Gastroesophageal sphincter (tissue), 4 donors: ENCODE results near the gene LRRFIP1. TPM values are rescaled to one million over a fixed set of nuclear protein-coding genes. Genes with fewer than 3 reads are reported as not detected.

Experiments used
- ATAC-seq: fragments of 150-250 bp; one replicate; pipeline ENCODE4 v1.9.1; 2016; ENCODE audit warnings: mild to moderate bottlenecking, moderate library complexity
- H3K27ac ChIP-seq, 4 donors: fragments of 200-600 bp; sonication (generic) in 3 of 4; 1 replicate in 3 of 4; 2 replicates in 1 of 4; pipeline ENCODE4 v1.5.1; 2016 to 2019
- H3K27me3 ChIP-seq: fragments of 200-600 bp; sonication (generic); one replicate; pipeline ENCODE4 v1.5.1; 2019
- H3K36me3 ChIP-seq, 2 donors: fragments of 200-600 bp; sonication (generic); one replicate each; pipeline ENCODE4 v1.5.1; 2019; ENCODE audit warnings: control low read depth in 1 of 2
- H3K4me1 ChIP-seq, 3 donors: fragments of 200-600 bp; sonication (generic); 1 replicate in 2 of 3; 2 replicates in 1 of 3; pipeline ENCODE4 v1.5.1; 2016 to 2019; ENCODE audit warnings: control low read depth in 2 of 3
- H3K4me3 ChIP-seq, 2 donors: fragments of 200-600 bp; sonication (generic); one replicate each; pipeline ENCODE4 v1.5.1; 2019; ENCODE audit warnings: mild to moderate bottlenecking in 1 of 2, moderate library complexity in 1 of 2
- H3K9me3 ChIP-seq, 3 donors: fragments of 200-600 bp; sonication (generic); one replicate each; pipeline ENCODE4 v1.5.1; 2017 to 2019; ENCODE audit warnings: control low read depth in 2 of 3
- CTCF ChIP-seq, 4 experiments: fragments of 200-600 bp in 2 of 4; fragments of 450-650 bp in 2 of 4; sonication (generic) in 1 of 4; IDR thresholded peaks; one replicate each; pipeline ENCODE4 v1.5.1; 2017 to 2019; ENCODE audit warnings: antibody characterized with exemption in 4 of 4, mild to moderate bottlenecking in 2 of 4, moderate library complexity in 2 of 4
- EP300 ChIP-seq: sonication (generic); formaldehyde crosslinking; IDR thresholded peaks from one replicate; pipeline ENCODE4 v1.6.1; 2017; ENCODE audit warnings: antibody characterized with exemption, mild to moderate bottlenecking
- POLR2A ChIP-seq, 2 donors: fragments of 450-650 bp; IDR thresholded peaks; one replicate each; pipeline ENCODE4 v1.6.1; 2017; ENCODE audit warnings: antibody characterized with exemption in 2 of 2, mild to moderate bottlenecking in 2 of 2, moderate library complexity in 1 of 2
- POLR2AphosphoS5 ChIP-seq: sonication (generic); formaldehyde crosslinking; IDR thresholded peaks from one replicate; pipeline ENCODE4 v1.6.1; 2017; ENCODE audit warnings: antibody characterized with exemption
- WGBS, 2 donors: methylation state at CpG; one replicate each; pipeline ENCODE4 v1.1.5; 2018; ENCODE audit warnings: low coverage in 1 of 2; 5-methylcytosine and 5-hydroxymethylcytosine counted together
- total RNA-seq, 4 donors: library from RNA; depleted of rRNA; stranded (reverse); fragments of >200 nt; gene quantifications; one replicate each; pipeline ENCODE4 v1.1.0, GENCODE V29; 2016

Gene LRRFIP1
- total RNA-seq, 4 donors from 2014 or later: 164 to 225 (median 179) TPM

- Histone ChIP-seq H3K4me1 (no peaks in the 10 kb centered on the region), H3K27me3 (no peaks in the 10 kb centered on the region), H3K9me3 (peaks cover 0 to 2% (median 0%) of the 10 kb centered on the region in 3 donors), H3K27ac (no peak overlapping the region), H3K4me3 (no peak overlapping the region), H3K36me3 (peaks cover 0 to 6% of the 10 kb centered on the region in 2 donors)
- TF ChIP-seq POLR2AphosphoS5: no peak
- TF ChIP-seq EP300: no peak
- no peak for TF ChIP-seq CTCF (IDR thresholded peaks at IDR 0.05)
- TF ChIP-seq POLR2A (IDR thresholded peaks at IDR 0.05): no peak
- 70 to 75% methylated on average over 4 to 5 of the region's 6 CpGs for WGBS, 2 donors
- no peak for ATAC-seq
These were observed 164.8 kb downstream of the LRRFIP1 start for GRCh38 chr2:237791977-237792727.

GRCh38 chr2:237797253-237797652 is 169.9 kb downstream of the LRRFIP1 start:
- H3K27ac ChIP-seq: no peak overlapping the region
- 92 to 100% methylated on average over 3 of the region's 3 CpGs for WGBS, 2 donors
- no peaks in the 10 kb centered on the region for H3K4me1 ChIP-seq
- peaks cover 0 to 15% (median 0%) of the 10 kb centered on the region in 3 donors for H3K9me3 ChIP-seq
- H3K27me3 ChIP-seq: no peaks in the 10 kb centered on the region
- no peak for ATAC-seq
- H3K4me3 ChIP-seq: no peak overlapping the region
- H3K36me3 ChIP-seq: no peaks in the 10 kb centered on the region
- TF ChIP-seq EP300: no peak
- no peak for TF ChIP-seq POLR2AphosphoS5
- no peak for TF ChIP-seq CTCF (IDR thresholded peaks at IDR 0.05)
- no peak for TF ChIP-seq POLR2A (IDR thresholded peaks at IDR 0.05)

- TF ChIP-seq EP300 (no peak), POLR2A (IDR thresholded peaks at IDR 0.05) (no peak)
- peaks cover 0 to 15% (median 0%) of the 10 kb centered on the region in 3 donors for H3K9me3 ChIP-seq
- no peaks in the 10 kb centered on the region for H3K36me3 ChIP-seq
- no peak within 1 kb of the TSS for H3K27ac ChIP-seq
- ATAC-seq: no peak
- WGBS, 2 donors: 85% methylated on average over 11 of the region's 84 CpGs; no CpG with 5 or more reads in 1 of the 2 donors
- no peaks in the 10 kb centered on the region for H3K4me1 ChIP-seq
- no peaks in the 10 kb centered on the region for H3K27me3 ChIP-seq
- no peak within 1 kb of the TSS for H3K4me3 ChIP-seq
These were observed 171.1 kb downstream of the LRRFIP1 start, which contains the start of gene RBM44 for GRCh38 chr2:237798236-237799059. Gene RBM44, plus strand, starts transcription at chr2:237798779. Its CDS starts 14,831 bp downstream, at chr2:237813610.

- Histone ChIP-seq H3K36me3 (no peaks in the 10 kb centered on the region), H3K4me3 (no peak overlapping the region), H3K27ac (no peak overlapping the region), H3K27me3 (no peaks in the 10 kb centered on the region), H3K9me3 (peaks cover 0 to 15% (median 0%) of the 10 kb centered on the region in 3 donors), H3K4me1 (no peaks in the 10 kb centered on the region)
- 100% methylated on average over 1 to 2 of the region's 34 CpGs for WGBS, 2 donors
- no peak for TF ChIP-seq POLR2A (IDR thresholded peaks at IDR 0.05)
- ATAC-seq: no peak
These were observed 171.7 kb downstream of the LRRFIP1 start for GRCh38 chr2:237799060-237799428.

- H3K4me3 ChIP-seq: no peak overlapping the region
- no peaks in the 10 kb centered on the region for H3K36me3 ChIP-seq
- no peak for ATAC-seq
- peaks cover 0 to 15% (median 0%) of the 10 kb centered on the region in 3 donors for H3K9me3 ChIP-seq
- no peak overlapping the region for H3K27ac ChIP-seq
- TF ChIP-seq CTCF (IDR thresholded peaks at IDR 0.05) (no peak), POLR2A (IDR thresholded peaks at IDR 0.05) (no peak), POLR2AphosphoS5 (no peak), EP300 (no peak)
- H3K4me1 ChIP-seq: no peaks in the 10 kb centered on the region
- 86 to 94% methylated on average over 2 of the region's 2 CpGs for WGBS, 2 donors
- H3K27me3 ChIP-seq: no peaks in the 10 kb centered on the region
These were observed 174.1 kb downstream of the LRRFIP1 start for GRCh38 chr2:237801466-237801865.
